ENCODE measurements around the gene FHIP1A. TPM values are rescaled to one million over a fixed set of nuclear protein-coding genes. Genes with fewer than 3 reads are reported as not detected.

Gene FHIP1A
- polyA plus RNA-seq, 1 of the 3 experiments (the other 2 are of a cell fraction): 1.3 TPM

DNA sequence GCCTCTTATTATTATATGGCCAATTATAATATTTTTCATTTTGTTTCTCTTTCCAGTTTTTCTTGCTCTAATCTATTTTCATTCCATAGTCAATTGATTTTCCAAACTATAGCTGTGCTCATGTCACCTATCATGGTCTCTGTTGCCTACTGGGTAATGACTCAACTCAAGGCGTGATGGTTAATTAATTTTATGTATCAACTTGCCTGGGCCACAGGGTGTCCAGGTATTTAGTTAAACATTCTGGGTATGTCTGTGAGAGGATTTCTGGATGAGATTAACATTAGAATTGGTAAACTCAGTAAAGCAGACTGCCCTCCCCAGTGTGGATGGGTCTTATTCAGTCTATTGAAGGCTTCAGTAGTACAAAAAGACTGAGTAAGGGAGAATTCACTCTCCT is 9.9 kb downstream of the FHIP1A start:
- Histone ChIP-seq H3K4me3 (ENCODE audit: low read depth in 2 of 2, low read length in 1 of 2) (no peak overlapping the region), H3K9me3 (no peaks in the 10 kb centered on the region), H3K9ac (no peak overlapping the region), H3K4me1 (ENCODE audit: control insufficient read depth in 1 of 2, insufficient read depth in 2 of 2, low read depth in 1 of 2, low read length in 1 of 2) (peaks cover 0 to 24% of the 10 kb centered on the region in 2 experiments; a peak in 2 of 4 replicates), H3K27me3 (ENCODE audit: insufficient read depth) (no peaks in the 10 kb centered on the region), H3K4me2 (no peak overlapping the region), H3K9me2 (no peaks in the 10 kb centered on the region), H3K27ac (ENCODE audit: low read depth in 2 of 2, low read length in 1 of 2) (peak overlapping the region; percentile 53 to 75; a peak in 3 of 4 replicates), H2AFZ (ENCODE audit: low read depth) (no peak overlapping the region), H3F3A (replicated peaks; ENCODE audit: insufficient read depth) (peaks cover 29% of the 10 kb centered on the region), H4K20me1 (ENCODE audit: insufficient read depth) (no peaks in the 10 kb centered on the region), H3K79me2 (ENCODE audit: insufficient read depth) (no peaks in the 10 kb centered on the region), H3K36me3 (replicated peaks in 1 of 2; ENCODE audit: control insufficient read depth in 1 of 2, insufficient read depth in 2 of 2, low read length in 1 of 2) (no peaks in the 10 kb centered on the region)
- CTCF ChIA-PET: no interaction called here
- TF ChIP-seq JUND (IDR thresholded peaks at IDR 0.05) (no peak), YY1 (IDR thresholded peaks at IDR 0.05; ENCODE audit: low read depth) (no peak), POLR2AphosphoS5 (IDR thresholded peaks at IDR 0.05; ENCODE audit: low read depth, low read length) (no peak), SMC3 (IDR thresholded peaks at IDR 0.05; ENCODE audit: low read depth, low read length) (no peak), TAF1 (IDR thresholded peaks at IDR 0.05; ENCODE audit: borderline replicate concordance, low read depth, low read length) (no peak), TEAD4 (IDR thresholded peaks at IDR 0.05; ENCODE audit: borderline replicate concordance, insufficient read depth) (no peak), FOXJ3 (CRISPR knock-in tag; IDR thresholded peaks at IDR 0.05) (no peak), SIN3A (IDR thresholded peaks at IDR 0.05; ENCODE audit: borderline replicate concordance, low read depth, low read length) (no peak), GATA2 (CRISPR knock-in tag; IDR thresholded peaks at IDR 0.05) (no peak), EP300 (IDR thresholded peaks at IDR 0.05; ENCODE audit: borderline replicate concordance in 1 of 2, low read depth in 1 of 2, low read length in 1 of 2) (no peak), RFX5 (IDR thresholded peaks at IDR 0.05; ENCODE audit: low read length) (no peak), RAD21 (IDR thresholded peaks at IDR 0.05; ENCODE audit: low read length) (no peak)
- TF ChIP-seq, protein P1, sequence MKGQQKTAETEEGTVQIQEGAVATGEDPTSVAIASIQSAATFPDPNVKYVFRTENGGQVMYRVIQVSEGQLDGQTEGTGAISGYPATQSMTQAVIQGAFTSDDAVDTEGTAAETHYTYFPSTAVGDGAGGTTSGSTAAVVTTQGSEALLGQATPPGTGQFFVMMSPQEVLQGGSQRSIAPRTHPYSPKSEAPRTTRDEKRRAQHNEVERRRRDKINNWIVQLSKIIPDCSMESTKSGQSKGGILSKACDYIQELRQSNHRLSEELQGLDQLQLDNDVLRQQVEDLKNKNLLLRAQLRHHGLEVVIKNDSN (IDR thresholded peaks at IDR 0.05; ENCODE audit: borderline replicate concordance, low read depth): no peak
- TF ChIP-seq, protein P2, sequence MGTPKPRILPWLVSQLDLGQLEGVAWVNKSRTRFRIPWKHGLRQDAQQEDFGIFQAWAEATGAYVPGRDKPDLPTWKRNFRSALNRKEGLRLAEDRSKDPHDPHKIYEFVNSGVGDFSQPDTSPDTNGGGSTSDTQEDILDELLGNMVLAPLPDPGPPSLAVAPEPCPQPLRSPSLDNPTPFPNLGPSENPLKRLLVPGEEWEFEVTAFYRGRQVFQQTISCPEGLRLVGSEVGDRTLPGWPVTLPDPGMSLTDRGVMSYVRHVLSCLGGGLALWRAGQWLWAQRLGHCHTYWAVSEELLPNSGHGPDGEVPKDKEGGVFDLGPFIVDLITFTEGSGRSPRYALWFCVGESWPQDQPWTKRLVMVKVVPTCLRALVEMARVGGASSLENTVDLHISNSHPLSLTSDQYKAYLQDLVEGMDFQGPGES (IDR thresholded peaks at IDR 0.05; ENCODE audit: low read depth, low read length): no peak
- TF ChIP-seq, protein P3, sequence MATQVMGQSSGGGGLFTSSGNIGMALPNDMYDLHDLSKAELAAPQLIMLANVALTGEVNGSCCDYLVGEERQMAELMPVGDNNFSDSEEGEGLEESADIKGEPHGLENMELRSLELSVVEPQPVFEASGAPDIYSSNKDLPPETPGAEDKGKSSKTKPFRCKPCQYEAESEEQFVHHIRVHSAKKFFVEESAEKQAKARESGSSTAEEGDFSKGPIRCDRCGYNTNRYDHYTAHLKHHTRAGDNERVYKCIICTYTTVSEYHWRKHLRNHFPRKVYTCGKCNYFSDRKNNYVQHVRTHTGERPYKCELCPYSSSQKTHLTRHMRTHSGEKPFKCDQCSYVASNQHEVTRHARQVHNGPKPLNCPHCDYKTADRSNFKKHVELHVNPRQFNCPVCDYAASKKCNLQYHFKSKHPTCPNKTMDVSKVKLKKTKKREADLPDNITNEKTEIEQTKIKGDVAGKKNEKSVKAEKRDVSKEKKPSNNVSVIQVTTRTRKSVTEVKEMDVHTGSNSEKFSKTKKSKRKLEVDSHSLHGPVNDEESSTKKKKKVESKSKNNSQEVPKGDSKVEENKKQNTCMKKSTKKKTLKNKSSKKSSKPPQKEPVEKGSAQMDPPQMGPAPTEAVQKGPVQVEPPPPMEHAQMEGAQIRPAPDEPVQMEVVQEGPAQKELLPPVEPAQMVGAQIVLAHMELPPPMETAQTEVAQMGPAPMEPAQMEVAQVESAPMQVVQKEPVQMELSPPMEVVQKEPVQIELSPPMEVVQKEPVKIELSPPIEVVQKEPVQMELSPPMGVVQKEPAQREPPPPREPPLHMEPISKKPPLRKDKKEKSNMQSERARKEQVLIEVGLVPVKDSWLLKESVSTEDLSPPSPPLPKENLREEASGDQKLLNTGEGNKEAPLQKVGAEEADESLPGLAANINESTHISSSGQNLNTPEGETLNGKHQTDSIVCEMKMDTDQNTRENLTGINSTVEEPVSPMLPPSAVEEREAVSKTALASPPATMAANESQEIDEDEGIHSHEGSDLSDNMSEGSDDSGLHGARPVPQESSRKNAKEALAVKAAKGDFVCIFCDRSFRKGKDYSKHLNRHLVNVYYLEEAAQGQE (IDR thresholded peaks at IDR 0.05; ENCODE audit: low read depth, low read length): no peak
- TF ChIP-seq, protein P4, sequence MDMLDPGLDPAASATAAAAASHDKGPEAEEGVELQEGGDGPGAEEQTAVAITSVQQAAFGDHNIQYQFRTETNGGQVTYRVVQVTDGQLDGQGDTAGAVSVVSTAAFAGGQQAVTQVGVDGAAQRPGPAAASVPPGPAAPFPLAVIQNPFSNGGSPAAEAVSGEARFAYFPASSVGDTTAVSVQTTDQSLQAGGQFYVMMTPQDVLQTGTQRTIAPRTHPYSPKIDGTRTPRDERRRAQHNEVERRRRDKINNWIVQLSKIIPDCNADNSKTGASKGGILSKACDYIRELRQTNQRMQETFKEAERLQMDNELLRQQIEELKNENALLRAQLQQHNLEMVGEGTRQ (IDR thresholded peaks at IDR 0.05; ENCODE audit: borderline replicate concordance, low read depth, low read length): no peak
- TF ChIP-seq, protein P5, sequence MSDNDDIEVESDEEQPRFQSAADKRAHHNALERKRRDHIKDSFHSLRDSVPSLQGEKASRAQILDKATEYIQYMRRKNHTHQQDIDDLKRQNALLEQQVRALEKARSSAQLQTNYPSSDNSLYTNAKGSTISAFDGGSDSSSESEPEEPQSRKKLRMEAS (IDR thresholded peaks at IDR 0.05; ENCODE audit: low read depth): no peak
- TF ChIP-seq, protein P6, sequence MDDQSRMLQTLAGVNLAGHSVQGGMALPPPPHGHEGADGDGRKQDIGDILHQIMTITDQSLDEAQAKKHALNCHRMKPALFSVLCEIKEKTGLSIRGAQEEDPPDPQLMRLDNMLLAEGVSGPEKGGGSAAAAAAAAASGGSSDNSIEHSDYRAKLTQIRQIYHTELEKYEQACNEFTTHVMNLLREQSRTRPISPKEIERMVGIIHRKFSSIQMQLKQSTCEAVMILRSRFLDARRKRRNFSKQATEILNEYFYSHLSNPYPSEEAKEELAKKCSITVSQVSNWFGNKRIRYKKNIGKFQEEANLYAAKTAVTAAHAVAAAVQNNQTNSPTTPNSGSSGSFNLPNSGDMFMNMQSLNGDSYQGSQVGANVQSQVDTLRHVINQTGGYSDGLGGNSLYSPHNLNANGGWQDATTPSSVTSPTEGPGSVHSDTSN (IDR thresholded peaks at IDR 0.05): no peak
- WGBS (ENCODE audit: low lambda C conversion rate): 95% methylated on average over 1 of the region's 1 CpG
- POLR2A ChIA-PET: no interaction called here
- DNase-seq: no peak

Measured in SK-N-SH (cell line).